OCI-LY3 (cell line): Measurements from ENCODE around the gene GPR62.

Experiments used
- H2AFZ ChIP-seq: fragments of 200-600, 300-600 bp; shearing (Covaris generic); 2 replicates; pipeline ENCODE4 v1.6.0; 2014; ENCODE audit warnings: antibody characterized with exemption, low read depth, low read length
- H3K27ac ChIP-seq: fragments of 200-600, 300-600 bp; sonication (generic); 2 replicates; pipeline ENCODE4 v1.5.1; 2014; ENCODE audit warnings: mild to moderate bottlenecking, low read length, moderate library complexity, mixed read lengths
- H3K27me3 ChIP-seq: fragments of 200-600, 300-600 bp; sonication (generic); 2 replicates; pipeline ENCODE4 v1.6.1; 2014; ENCODE audit warnings: low read depth, low read length, mixed read lengths
- H3K36me3 ChIP-seq: fragments of 200-600, 300-600 bp; sonication (generic); replicated peaks from 2 replicates; pipeline ENCODE3; 2014; ENCODE audit warnings: low read depth, low read length, mixed read lengths
- H3K4me1 ChIP-seq: fragments of 300-600, 200-600 bp; sonication (generic); 2 replicates; pipeline ENCODE4 v1.6.1; 2014; ENCODE audit warnings: low read length, mixed read lengths
- H3K4me2 ChIP-seq: fragments of 200-600, 300-600 bp; sonication (generic); 2 replicates; pipeline ENCODE4 v1.6.1; 2014; ENCODE audit warnings: low read length, mixed read lengths
- H3K4me3 ChIP-seq: fragments of 300-600, 200-600 bp; sonication (generic); 2 replicates; pipeline ENCODE4 v1.5.1; 2014; ENCODE audit warnings: antibody characterized with exemption, mild to moderate bottlenecking, low read length, moderate library complexity
- H3K79me2 ChIP-seq: fragments of 300-600, 200-600 bp; shearing (Covaris generic); 2 replicates; pipeline ENCODE4 v1.6.1; 2014; ENCODE audit warnings: mild to moderate bottlenecking, low read length, mixed read lengths
- H3K9ac ChIP-seq: fragments of 300-600, 200-600 bp; shearing (Covaris generic); 2 replicates; pipeline ENCODE4 v1.6.0; 2014; ENCODE audit warnings: mild to moderate bottlenecking, low read length, moderate library complexity
- H3K9me3 ChIP-seq: fragments of 200-600, 300-600 bp; shearing (Covaris generic); 2 replicates; pipeline ENCODE4 v1.6.1; 2014; ENCODE audit warnings: low read length, mixed read lengths; ENCODE audit not compliant: insufficient read depth
- H4K20me1 ChIP-seq: fragments of 200-600, 300-600 bp; sonication (generic); 2 replicates; pipeline ENCODE4 v1.6.1; 2016; ENCODE audit warnings: low read length, mixed read lengths; ENCODE audit not compliant: insufficient read depth
- EZH2phosphoT487 ChIP-seq: fragments of 200-600 bp; shearing (Covaris generic); IDR thresholded peaks from 2 replicates; pipeline ENCODE4 v1.6.1; 2018; ENCODE audit warnings: antibody characterized with exemption, mixed run types, low read depth
- TF ChIP-seq, protein P1 (sequence below): fragments of 200-600, 300-600 bp; sonication (generic); IDR thresholded peaks from 2 replicates; pipeline ENCODE4 v1.5.1; 2014; ENCODE audit warnings: antibody characterized with exemption, low read length, low read depth

Gene GPR62

DNA sequence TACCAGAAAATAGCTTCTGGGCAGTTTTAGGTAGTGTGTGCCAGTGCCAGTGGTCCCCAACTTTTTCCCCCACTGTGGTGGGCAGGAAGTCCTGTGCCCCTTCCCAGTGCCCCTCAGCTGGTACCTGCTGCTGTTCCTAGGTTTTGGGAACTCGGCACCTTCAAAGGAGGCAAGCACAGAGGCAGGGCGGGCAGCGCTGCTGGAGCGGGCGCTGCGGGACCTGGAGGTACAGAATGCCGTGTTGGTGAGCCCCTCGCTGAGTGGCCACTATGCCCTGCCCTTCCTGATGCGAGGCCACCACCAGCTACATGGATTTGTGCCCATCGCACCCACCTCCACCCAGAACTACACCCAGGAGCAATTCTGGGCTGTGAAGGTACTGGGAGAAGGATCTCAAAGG lies 25.1 kb downstream of the GPR62 start:
- no peak overlapping the region for H3K4me2 ChIP-seq
- H4K20me1 ChIP-seq = no peaks in the 10 kb centered on the region
- peaks cover 15% of the 10 kb centered on the region for H3K79me2 ChIP-seq
- H3K9ac ChIP-seq = no peak overlapping the region
- no peak for TF ChIP-seq EZH2phosphoT487
- TF ChIP-seq, protein P1, sequence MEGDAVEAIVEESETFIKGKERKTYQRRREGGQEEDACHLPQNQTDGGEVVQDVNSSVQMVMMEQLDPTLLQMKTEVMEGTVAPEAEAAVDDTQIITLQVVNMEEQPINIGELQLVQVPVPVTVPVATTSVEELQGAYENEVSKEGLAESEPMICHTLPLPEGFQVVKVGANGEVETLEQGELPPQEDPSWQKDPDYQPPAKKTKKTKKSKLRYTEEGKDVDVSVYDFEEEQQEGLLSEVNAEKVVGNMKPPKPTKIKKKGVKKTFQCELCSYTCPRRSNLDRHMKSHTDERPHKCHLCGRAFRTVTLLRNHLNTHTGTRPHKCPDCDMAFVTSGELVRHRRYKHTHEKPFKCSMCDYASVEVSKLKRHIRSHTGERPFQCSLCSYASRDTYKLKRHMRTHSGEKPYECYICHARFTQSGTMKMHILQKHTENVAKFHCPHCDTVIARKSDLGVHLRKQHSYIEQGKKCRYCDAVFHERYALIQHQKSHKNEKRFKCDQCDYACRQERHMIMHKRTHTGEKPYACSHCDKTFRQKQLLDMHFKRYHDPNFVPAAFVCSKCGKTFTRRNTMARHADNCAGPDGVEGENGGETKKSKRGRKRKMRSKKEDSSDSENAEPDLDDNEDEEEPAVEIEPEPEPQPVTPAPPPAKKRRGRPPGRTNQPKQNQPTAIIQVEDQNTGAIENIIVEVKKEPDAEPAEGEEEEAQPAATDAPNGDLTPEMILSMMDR = no peak
- H2AFZ ChIP-seq = no peak overlapping the region
- no peaks in the 10 kb centered on the region for H3K9me3 ChIP-seq
- no peaks in the 10 kb centered on the region for H3K27me3 ChIP-seq
- H3K36me3 ChIP-seq = peaks cover 7% of the 10 kb centered on the region
- H3K4me1 ChIP-seq = peaks cover 19% of the 10 kb centered on the region
- no peak overlapping the region for H3K27ac ChIP-seq
- H3K4me3 ChIP-seq = no peak overlapping the region

DNA sequence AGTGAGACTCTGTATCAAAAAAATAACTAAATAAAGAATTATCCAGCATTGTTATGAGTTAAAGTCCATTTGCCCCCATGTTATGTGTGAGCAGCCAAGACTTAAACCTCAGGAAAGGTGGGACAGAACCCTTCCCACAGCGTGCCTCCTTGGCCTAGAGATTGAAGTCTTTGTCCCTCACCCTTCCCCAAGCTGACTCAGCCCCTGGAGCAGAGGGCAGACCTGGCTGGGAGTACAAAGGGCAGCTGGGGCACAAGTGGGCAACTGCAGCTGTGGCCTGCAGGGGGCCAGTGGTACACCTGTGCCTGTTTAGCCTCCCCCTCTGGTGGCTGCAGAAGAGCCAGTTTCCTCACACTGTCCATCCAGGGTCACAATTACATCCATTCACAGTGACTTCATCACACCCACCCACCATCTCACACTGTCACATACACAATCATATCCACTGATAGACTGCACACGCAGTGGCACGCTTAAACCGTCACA lies 27.2 kb downstream of the GPR62 start:
- TF ChIP-seq EZH2phosphoT487 = no peak
- TF ChIP-seq, protein P1 = peak; percentile 70
- H3K9me3 ChIP-seq = no peaks in the 10 kb centered on the region
- H3K79me2 ChIP-seq = peaks cover 15% of the 10 kb centered on the region
- peak overlapping the region; percentile 98 for H3K4me2 ChIP-seq
- H3K4me1 ChIP-seq = peaks cover 12% of the 10 kb centered on the region
- H3K4me3 ChIP-seq = peak overlapping the region; percentile 88
- peak overlapping the region; percentile 73 for H3K27ac ChIP-seq
- no peaks in the 10 kb centered on the region for H4K20me1 ChIP-seq
- peak overlapping the region; percentile 92 for H2AFZ ChIP-seq
- H3K27me3 ChIP-seq = no peaks in the 10 kb centered on the region
- H3K9ac ChIP-seq = peak overlapping the region; percentile 88
- peaks cover 7% of the 10 kb centered on the region for H3K36me3 ChIP-seq

DNA sequence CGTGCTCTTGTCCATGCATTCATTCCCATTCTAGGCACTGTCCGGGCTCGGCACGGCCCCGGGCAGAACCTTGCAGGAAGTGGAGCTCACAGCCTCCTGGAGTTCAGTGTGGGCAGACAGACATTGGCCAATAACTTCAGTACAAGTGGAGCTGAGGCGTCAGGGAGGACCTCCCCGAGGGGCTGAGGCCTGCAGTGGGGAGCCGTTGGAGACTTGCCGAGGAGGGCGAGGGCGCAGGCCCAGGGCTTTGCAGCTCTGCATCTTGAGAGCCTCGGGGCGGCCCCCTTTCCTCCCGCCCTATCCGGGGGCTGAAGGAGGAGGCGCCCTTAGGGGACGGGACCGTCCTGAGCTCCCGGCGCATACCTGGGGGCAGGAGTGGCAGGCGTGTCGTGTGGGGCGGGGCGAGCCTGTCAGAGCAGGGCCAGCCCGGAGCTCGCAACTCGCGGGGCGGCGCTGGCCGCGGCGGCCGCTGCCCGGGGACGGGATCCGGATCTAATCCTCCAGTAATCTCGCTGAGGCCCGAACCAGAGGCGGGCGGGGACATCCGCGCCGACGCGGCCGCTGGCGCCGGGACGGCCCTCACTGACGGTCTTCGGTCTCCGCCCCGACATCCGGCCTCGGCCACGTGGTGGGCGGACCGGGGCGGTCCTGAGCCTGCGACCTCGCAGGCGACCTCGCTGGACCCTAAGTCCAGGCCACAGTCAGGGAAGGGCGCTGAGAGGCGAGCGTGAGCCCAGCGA lies 27.8 kb downstream of the GPR62 start, which contains the start of gene ACY1:
TSS of gene ACY1 (plus strand) at position 698 of the 740 bp plus-strand sequence. CDS start 530 bp downstream, outside the sequence.
- Histone ChIP-seq H3K9me3 (no peaks in the 10 kb centered on the region), H3K79me2 (peaks cover 15% of the 10 kb centered on the region), H3K27me3 (no peaks in the 10 kb centered on the region), H3K36me3 (peaks cover 7% of the 10 kb centered on the region), H4K20me1 (no peaks in the 10 kb centered on the region), H3K4me3 (peak within 1 kb of the TSS; percentile 88), H2AFZ (peak within 1 kb of the TSS; percentile 92), H3K27ac (peak within 1 kb of the TSS; percentile 73), H3K4me1 (peaks cover 12% of the 10 kb centered on the region), H3K9ac (peak within 1 kb of the TSS; percentile 88), H3K4me2 (peak within 1 kb of the TSS; percentile 98)
- no peak for TF ChIP-seq EZH2phosphoT487
- TF ChIP-seq, protein P1 = no peak; the same call in 1 of the 2 replicates

DNA sequence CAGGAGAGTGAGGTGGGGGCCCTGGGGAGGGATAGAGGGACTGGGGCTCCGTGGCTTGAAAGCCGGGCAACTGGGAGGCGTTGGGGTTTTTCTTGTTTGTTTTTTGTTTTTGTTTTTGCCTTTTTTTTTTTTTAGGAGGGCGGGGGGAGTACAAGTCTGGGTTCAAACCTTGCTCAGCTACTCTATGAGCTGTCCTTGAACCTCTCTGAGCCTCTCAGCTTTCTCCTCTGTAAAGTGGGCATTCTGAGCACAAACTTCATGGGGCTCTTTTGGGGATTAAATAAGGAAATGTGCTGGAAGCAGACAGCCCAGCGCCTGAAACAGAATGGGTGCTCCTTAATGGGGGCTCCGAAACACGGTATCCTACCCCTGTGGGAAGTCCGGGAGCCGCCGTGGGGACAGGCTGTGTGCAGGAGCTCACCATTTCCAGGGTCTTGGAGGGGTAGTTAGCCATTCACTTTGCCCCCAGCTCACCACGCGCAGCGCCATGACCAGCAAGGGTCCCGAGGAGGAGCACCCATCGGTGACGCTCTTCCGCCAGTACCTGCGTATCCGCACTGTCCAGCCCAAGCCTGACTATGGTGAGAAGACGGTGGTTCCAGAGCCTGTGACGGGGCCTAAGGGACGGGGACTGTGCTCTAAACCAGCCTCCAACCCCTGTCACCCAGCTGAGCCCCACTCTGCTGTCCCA lies 28.5 kb downstream of the GPR62 start:
- TF ChIP-seq, protein P1 = no peak
- no peak for TF ChIP-seq EZH2phosphoT487
- peak overlapping the region; percentile 98 for H3K4me2 ChIP-seq
- H4K20me1 ChIP-seq = no peaks in the 10 kb centered on the region
- peak overlapping the region; percentile 92; the same call in 1 of the 2 replicates for H2AFZ ChIP-seq
- H3K79me2 ChIP-seq = peaks cover 15% of the 10 kb centered on the region
- H3K4me1 ChIP-seq = peaks cover 12% of the 10 kb centered on the region
- H3K9ac ChIP-seq = peak overlapping the region; percentile 88
- peak overlapping the region; percentile 88 for H3K4me3 ChIP-seq
- H3K27me3 ChIP-seq = no peaks in the 10 kb centered on the region
- H3K9me3 ChIP-seq = no peaks in the 10 kb centered on the region
- H3K36me3 ChIP-seq = peaks cover 7% of the 10 kb centered on the region
- H3K27ac ChIP-seq = peak overlapping the region; percentile 73
